ENCODE data around the gene ECM1.

DNA sequence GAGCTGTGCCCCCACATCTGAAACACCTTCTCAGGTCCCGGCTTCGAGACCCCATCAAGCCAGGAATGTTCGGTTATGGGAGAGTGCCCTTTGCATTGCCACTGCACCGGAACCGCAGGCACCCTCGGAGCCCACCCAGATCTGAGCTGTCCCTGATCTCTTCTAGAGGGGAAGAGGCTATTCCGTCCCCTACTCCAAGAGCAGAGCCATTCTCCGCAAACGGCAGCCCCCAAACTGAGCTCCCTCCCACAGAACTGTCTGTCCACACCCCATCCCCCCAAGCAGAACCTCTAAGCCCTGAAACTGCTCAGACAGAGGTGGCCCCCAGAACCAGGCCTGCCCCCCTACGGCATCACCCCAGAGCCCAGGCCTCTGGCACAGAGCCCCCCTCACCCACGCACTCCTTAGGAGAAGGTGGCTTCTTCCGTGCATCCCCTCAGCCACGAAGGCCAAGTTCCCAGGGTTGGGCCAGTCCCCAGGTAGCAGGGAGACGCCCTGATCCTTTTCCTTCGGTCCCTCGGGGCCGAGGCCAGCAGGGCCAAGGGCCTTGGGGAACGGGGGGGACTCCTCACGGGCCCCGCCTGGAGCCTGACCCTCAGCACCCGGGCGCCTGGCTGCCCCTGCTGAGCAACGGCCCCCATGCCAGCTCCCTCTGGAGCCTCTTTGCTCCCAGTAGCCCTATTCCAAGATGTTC is 45.6 kb downstream of the ECM1 start:
- TF ChIP-seq, protein P1, sequence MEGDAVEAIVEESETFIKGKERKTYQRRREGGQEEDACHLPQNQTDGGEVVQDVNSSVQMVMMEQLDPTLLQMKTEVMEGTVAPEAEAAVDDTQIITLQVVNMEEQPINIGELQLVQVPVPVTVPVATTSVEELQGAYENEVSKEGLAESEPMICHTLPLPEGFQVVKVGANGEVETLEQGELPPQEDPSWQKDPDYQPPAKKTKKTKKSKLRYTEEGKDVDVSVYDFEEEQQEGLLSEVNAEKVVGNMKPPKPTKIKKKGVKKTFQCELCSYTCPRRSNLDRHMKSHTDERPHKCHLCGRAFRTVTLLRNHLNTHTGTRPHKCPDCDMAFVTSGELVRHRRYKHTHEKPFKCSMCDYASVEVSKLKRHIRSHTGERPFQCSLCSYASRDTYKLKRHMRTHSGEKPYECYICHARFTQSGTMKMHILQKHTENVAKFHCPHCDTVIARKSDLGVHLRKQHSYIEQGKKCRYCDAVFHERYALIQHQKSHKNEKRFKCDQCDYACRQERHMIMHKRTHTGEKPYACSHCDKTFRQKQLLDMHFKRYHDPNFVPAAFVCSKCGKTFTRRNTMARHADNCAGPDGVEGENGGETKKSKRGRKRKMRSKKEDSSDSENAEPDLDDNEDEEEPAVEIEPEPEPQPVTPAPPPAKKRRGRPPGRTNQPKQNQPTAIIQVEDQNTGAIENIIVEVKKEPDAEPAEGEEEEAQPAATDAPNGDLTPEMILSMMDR (IDR thresholded peaks at IDR 0.05; ENCODE audit: extremely low read depth in 1 of 2, insufficient read depth in 1 of 2, low read depth in 1 of 2, low read length in 2 of 2), result no peak
- TF ChIP-seq POLR2AphosphoS5 (IDR thresholded peaks at IDR 0.05; ENCODE audit: insufficient read depth, low read depth, low read length), result no peak
- TF ChIP-seq POLR2A (IDR thresholded peaks at IDR 0.05; ENCODE audit: low read depth, low read length), result peak; percentile 19
- no peak for TF ChIP-seq EZH2 (IDR thresholded peaks at IDR 0.05; ENCODE audit: borderline replicate concordance, low read depth, low read length, severe bottlenecking)
